GM19324 (cell line): Measurements from ENCODE around the gene B3GALT4.
A peak's percentile ranks its signal among the peaks of the same experiment; 100 is the strongest.

Experiments used
- ATAC-seq: cut with Tn5 transposase; IDR thresholded peaks from one replicate; pipeline ENCODE4 v1.9.1; 2021; ENCODE audit warnings: mild to moderate bottlenecking, moderate library complexity; ENCODE audit not compliant: unreplicated experiment, low FRiP score

Gene B3GALT4

GRCh38 chr6:33288921-33289783, 12.2 kb downstream of the B3GALT4 start, which contains the start of the genes PFDN6 and WDR46:
PFDN6 (plus strand) TSS chr6:33289601; CDS start chr6:33289857, 256 bp downstream.
WDR46 (minus strand) TSS chr6:33289239; CDS start chr6:33289170, 69 bp downstream.
- ATAC-seq = peak; percentile 78

GRCh38 chr6:33289784-33290315, 12.9 kb downstream of the B3GALT4 start:
- ATAC-seq = no peak

GRCh38 chr6:33290459-33290858, 13.5 kb downstream of the B3GALT4 start:
- ATAC-seq = no peak

GRCh38 chr6:33292996-33293682, 16.2 kb downstream of the B3GALT4 start:
- no peak for ATAC-seq

GRCh38 chr6:33294086-33294823, 17.3 kb downstream of the B3GALT4 start:
- ATAC-seq = no peak

GRCh38 chr6:33295621-33296369, 18.9 kb downstream of the B3GALT4 start:
- no peak for ATAC-seq

GRCh38 chr6:33296797-33297405, 20.0 kb downstream of the B3GALT4 start:
- no peak for ATAC-seq

GRCh38 chr6:33297406-33297955, 20.6 kb downstream of the B3GALT4 start:
- ATAC-seq = no peak

GRCh38 chr6:33297956-33298772, 21.2 kb downstream of the B3GALT4 start:
- no peak for ATAC-seq

- peak; percentile 32 for ATAC-seq
Observed at GRCh38 chr6:33298773-33299236, 21.9 kb downstream of the B3GALT4 start, which contains the start of gene RGL2. RGL2 (minus strand) TSS chr6:33298942; CDS start chr6:33298610, 332 bp downstream.

GRCh38 chr6:33299237-33299944, 22.5 kb downstream of the B3GALT4 start:
- ATAC-seq = peak; percentile 72

- ATAC-seq = no peak
Observed at GRCh38 chr6:33301877-33302276, 25.0 kb downstream of the B3GALT4 start.

GRCh38 chr6:33304216-33304615, 27.3 kb downstream of the B3GALT4 start:
- no peak for ATAC-seq

GRCh38 chr6:33305052-33305451, 28.1 kb downstream of the B3GALT4 start:
- ATAC-seq = no peak

GRCh38 chr6:33306356-33306755, 29.4 kb downstream of the B3GALT4 start:
- no peak for ATAC-seq

- ATAC-seq = no peak
Observed at GRCh38 chr6:33312361-33313104, 35.6 kb downstream of the B3GALT4 start.
